ENCODE results near the gene PPP2R2C.

PPP2R2C gene

GRCh38 chr4:6502747-6503465 is 30.5 kb upstream of the PPP2R2C start:
- no peak for TF ChIP-seq CTCF (IDR thresholded peaks at IDR 0.05; ENCODE audit: low read depth, low read length)
- TF ChIP-seq, protein P1, sequence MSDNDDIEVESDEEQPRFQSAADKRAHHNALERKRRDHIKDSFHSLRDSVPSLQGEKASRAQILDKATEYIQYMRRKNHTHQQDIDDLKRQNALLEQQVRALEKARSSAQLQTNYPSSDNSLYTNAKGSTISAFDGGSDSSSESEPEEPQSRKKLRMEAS (IDR thresholded peaks at IDR 0.05; ENCODE audit: low read depth, low read length), result no peak
- TF ChIP-seq POLR2A (IDR thresholded peaks at IDR 0.05; ENCODE audit: extremely low read depth, insufficient read length), result no peak
- no peak for TF ChIP-seq MYC (IDR thresholded peaks at IDR 0.05; ENCODE audit: low read depth, low read length)
- DNase-seq (ENCODE audit: low read depth), result no peak
- no peak overlapping the region for H3K4me3 ChIP-seq (ENCODE audit: low read depth, low read length)

DNA sequence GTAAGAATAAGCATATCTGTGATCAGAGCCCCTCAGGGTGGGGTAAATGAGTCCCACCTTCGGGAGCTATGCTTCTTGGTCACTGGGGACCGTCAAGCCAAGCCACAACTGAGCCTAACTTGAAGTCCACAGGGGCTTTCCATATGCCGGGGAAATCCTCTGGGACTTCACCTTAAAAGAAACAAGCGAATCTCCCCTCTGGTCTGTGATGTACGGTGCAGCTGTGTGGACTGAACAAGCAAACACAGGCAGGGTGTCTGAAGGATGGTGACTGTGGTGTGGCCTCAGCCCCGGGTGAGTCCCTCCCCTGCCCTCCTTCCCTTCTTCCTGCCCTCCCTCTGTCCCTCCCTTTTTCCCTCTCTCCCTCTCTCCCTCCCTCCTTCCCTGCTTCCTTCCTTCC is 29.7 kb upstream of the PPP2R2C start:
- DNase-seq (ENCODE audit: low read depth), result no peak
- no peak for TF ChIP-seq POLR2A (IDR thresholded peaks at IDR 0.05; ENCODE audit: extremely low read depth, insufficient read length)
- TF ChIP-seq, protein P1 (IDR thresholded peaks at IDR 0.05; ENCODE audit: low read depth, low read length), result no peak
- no peak for TF ChIP-seq MYC (IDR thresholded peaks at IDR 0.05; ENCODE audit: low read depth, low read length)
- TF ChIP-seq CTCF (IDR thresholded peaks at IDR 0.05; ENCODE audit: low read depth, low read length), result no peak
- H3K4me3 ChIP-seq (ENCODE audit: low read depth, low read length), result no peak overlapping the region

GRCh38 chr4:6501171-6501570 is 28.8 kb upstream of the PPP2R2C start:
- no peak overlapping the region for H3K4me3 ChIP-seq (ENCODE audit: low read depth, low read length)
- TF ChIP-seq POLR2A (IDR thresholded peaks at IDR 0.05; ENCODE audit: extremely low read depth, insufficient read length), result no peak

GRCh38 chr4:6500481-6501140 is 28.2 kb upstream of the PPP2R2C start:
- no peak for DNase-seq (ENCODE audit: low read depth)
- no peak for TF ChIP-seq CTCF (IDR thresholded peaks at IDR 0.05; ENCODE audit: low read depth, low read length)
- TF ChIP-seq MYC (IDR thresholded peaks at IDR 0.05; ENCODE audit: low read depth, low read length), result no peak
- no peak for TF ChIP-seq POLR2A (IDR thresholded peaks at IDR 0.05; ENCODE audit: extremely low read depth, insufficient read length)
- TF ChIP-seq, protein P1 (IDR thresholded peaks at IDR 0.05; ENCODE audit: low read depth, low read length), result no peak
- H3K4me3 ChIP-seq (ENCODE audit: low read depth, low read length), result no peak overlapping the region

More at GRCh38 chr4:6501171-6501570, 28.8 kb upstream of the PPP2R2C start:
- no peak for DNase-seq (ENCODE audit: low read depth)

DNA sequence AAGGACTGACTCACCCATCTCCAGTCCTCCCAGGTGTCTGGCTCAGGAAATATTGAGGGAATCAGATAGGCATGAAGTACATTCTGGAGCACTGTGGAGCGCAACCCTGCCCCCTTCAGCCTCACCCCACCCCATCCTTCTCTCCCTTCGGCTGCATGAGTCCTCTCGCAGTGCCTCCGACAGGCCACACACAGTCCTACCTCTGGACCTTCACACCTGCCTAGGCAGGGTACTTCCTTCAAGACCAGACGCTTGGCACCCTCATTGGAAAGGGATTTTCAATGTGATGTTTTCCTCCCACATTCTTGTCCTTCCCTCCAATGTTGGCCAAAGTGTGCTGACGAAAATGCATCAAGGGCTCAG is 26.8 kb upstream of the PPP2R2C start:
- TF ChIP-seq CTCF (IDR thresholded peaks at IDR 0.05; ENCODE audit: low read depth, low read length) (no peak), POLR2A (IDR thresholded peaks at IDR 0.05; ENCODE audit: extremely low read depth, insufficient read length) (no peak), MYC (IDR thresholded peaks at IDR 0.05; ENCODE audit: low read depth, low read length) (no peak)
- TF ChIP-seq, protein P1 (IDR thresholded peaks at IDR 0.05; ENCODE audit: low read depth, low read length), result no peak
- no peak for DNase-seq (ENCODE audit: low read depth)
- no peak overlapping the region for H3K4me3 ChIP-seq (ENCODE audit: low read depth, low read length)

DNA sequence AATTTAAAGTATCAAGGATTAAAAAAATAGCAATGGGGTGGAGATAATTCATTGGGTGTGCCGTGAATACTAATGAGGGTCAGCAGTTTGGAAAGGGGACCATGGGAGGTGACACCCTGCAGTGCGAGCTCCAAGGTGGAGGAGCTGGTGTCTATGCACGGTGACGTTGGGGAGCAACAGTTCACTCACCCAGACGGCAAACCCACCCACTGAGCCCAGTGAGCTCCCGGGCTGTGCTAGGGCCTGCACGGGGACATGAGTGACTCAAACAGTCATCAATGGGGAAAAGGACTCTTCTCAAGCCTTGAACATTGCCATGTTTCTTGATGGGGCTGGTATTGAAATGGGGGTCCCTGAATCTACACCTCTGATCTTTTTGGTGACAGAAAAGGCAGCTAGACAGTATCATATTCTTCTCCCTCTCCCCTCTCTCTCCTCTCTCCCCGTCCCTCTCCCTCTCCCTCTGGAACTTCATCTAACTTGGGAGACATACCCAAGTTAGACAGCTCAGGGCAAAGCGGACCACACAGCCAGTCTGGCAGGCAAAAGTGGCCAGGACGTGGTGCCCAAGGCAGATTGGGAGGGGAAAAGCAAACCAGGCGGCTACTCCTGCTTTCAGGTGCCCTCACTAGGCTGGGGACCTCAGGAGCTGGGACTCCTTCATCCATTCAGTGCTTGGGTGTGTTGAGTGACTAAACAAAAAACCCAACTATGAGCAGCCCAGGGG is 26.3 kb upstream of the PPP2R2C start:
- no peak for DNase-seq (ENCODE audit: low read depth)
- TF ChIP-seq, protein P1 (IDR thresholded peaks at IDR 0.05; ENCODE audit: low read depth, low read length), result no peak
- TF ChIP-seq CTCF (IDR thresholded peaks at IDR 0.05; ENCODE audit: low read depth, low read length) (no peak), POLR2A (IDR thresholded peaks at IDR 0.05; ENCODE audit: extremely low read depth, insufficient read length) (no peak), MYC (IDR thresholded peaks at IDR 0.05; ENCODE audit: low read depth, low read length) (no peak)

More for the DNA sequence above, 26.3 kb upstream of the PPP2R2C start:
- H3K4me3 ChIP-seq (ENCODE audit: low read depth, low read length), result no peak overlapping the region

All from NB4 (cell line).